ENCODE data around the gene EXD3. TPM values are rescaled to one million over a fixed set of nuclear protein-coding genes. Genes with fewer than 3 reads are reported as not detected.

EXD3 gene
- total RNA-seq, 3 donors from 2014 or later: 7.7 to 28.7 (median 20.6) TPM

DNA sequence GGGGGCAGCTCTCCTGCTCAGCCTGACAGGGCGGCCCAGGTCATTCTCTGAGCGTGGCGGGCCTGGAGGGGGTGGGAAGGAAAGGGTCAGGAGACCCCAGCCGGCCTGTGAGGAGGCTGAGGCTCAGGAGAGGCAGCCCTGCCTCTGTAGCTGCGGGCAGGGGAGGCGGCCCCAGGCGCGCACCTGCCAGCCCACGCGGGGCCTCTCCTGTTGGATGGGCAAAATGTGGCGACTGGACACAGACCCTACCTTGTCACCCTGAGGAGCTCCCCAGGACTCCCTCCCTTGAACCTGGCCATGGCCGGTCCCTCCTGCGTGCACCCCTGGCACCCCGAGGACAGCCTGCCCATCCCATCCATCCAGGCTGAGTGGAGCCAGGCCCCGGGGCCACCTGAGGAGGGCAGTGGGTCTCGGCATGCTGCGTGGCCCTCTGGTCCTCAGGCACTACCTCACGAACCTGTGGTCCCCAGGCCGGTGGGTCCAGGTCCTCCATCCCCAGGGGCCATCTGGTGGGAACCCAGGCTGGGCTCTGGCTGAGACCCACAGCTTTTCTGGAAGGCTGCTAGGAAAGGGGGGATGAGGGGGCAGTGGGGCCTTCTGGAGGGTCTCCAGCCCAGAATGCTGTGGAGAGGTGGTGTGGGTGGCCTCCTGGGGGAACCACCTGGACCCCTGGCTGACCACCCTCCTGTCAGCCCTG is 105.8 kb downstream of the EXD3 start:
- no peaks in the 10 kb centered on the region for H3K9me3 ChIP-seq
- intact Hi-C loops (cut with DNase I; ENCODE audit: low total_unique reads): no loop called here
- TF ChIP-seq POLR2A (IDR thresholded peaks at IDR 0.05): no peak
- TF ChIP-seq, protein P1, sequence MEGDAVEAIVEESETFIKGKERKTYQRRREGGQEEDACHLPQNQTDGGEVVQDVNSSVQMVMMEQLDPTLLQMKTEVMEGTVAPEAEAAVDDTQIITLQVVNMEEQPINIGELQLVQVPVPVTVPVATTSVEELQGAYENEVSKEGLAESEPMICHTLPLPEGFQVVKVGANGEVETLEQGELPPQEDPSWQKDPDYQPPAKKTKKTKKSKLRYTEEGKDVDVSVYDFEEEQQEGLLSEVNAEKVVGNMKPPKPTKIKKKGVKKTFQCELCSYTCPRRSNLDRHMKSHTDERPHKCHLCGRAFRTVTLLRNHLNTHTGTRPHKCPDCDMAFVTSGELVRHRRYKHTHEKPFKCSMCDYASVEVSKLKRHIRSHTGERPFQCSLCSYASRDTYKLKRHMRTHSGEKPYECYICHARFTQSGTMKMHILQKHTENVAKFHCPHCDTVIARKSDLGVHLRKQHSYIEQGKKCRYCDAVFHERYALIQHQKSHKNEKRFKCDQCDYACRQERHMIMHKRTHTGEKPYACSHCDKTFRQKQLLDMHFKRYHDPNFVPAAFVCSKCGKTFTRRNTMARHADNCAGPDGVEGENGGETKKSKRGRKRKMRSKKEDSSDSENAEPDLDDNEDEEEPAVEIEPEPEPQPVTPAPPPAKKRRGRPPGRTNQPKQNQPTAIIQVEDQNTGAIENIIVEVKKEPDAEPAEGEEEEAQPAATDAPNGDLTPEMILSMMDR (IDR thresholded peaks at IDR 0.05): no peak
- no peak for TF ChIP-seq POLR2AphosphoS5 (IDR thresholded peaks at IDR 0.05)
- peaks cover 0 to 7% of the 10 kb centered on the region in 2 donors for H3K4me1 ChIP-seq
- H3K36me3 ChIP-seq: no peaks in the 10 kb centered on the region
- H3K27ac ChIP-seq: peak overlapping the region in 1 of 2 donors; percentile 45
- peak in 1 of 2 donors; percentile 49 for DNase-seq (ENCODE audit: low spot score in 2 of 2)
- H3K27me3 ChIP-seq: no peaks in the 10 kb centered on the region
- no peak overlapping the region for H3K4me3 ChIP-seq

DNA sequence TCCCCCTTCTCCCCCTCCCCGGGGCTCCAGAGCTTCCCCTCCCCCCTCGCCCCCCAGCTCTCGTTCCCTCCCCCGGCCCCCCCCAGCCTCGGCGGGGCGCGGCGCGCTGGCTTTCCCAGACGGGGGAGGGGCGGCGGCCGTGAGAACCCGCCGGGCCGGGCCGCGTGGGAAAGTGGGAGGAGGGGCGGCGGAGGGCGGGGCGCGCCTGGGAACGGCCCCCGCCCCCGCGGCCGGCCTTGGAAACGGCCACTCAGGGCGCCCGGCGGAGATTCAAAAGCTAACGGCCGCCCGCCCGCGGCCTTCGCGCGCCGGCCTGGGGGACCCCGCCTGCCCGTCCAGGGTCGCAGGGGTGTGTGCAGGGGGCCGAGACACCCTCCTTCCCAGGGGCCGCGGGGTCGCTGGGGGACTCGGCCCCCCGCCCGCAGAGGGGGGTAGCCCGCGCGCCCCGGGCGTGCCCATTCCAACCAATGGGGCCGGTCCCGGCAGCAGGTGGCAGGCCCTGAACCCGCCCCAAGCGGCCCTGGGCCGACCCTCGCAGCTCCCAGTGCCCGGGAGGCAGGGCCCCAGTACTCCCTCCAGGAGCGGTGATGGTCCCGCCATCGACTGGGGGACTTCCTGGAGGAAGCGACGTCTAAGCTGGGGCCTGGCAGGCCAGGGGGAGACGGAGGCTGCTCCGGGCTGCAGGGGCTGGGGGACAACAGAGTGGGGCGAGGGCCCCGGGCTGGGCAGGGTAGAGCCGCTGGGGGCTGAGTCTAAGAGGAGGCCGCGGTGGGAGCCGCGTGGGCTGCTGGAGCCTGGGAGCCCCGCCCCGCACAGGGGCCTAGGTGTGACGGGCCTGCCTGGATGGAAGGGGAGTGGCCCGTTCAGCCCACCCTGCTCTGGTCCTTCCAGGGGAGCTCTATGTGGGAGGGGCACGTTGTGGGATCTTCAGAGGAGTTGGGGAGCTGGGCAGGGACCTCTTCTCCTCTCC is 106.7 kb downstream of the EXD3 start:
- H3K27ac ChIP-seq: peak overlapping the region in 1 of 2 donors; percentile 36
- H3K36me3 ChIP-seq: no peaks in the 10 kb centered on the region
- no peaks in the 10 kb centered on the region for H3K27me3 ChIP-seq
- DNase-seq (ENCODE audit: low spot score in 2 of 2): peak in 1 of 2 donors; percentile 55
- H3K4me1 ChIP-seq: peaks cover 0 to 7% of the 10 kb centered on the region in 2 donors
- peak overlapping the region; percentile 13 to 66 (median 30) for H3K4me3 ChIP-seq
- TF ChIP-seq POLR2AphosphoS5 (IDR thresholded peaks at IDR 0.05): no peak
- TF ChIP-seq, protein P1 (IDR thresholded peaks at IDR 0.05): no peak
- no peak for TF ChIP-seq POLR2A (IDR thresholded peaks at IDR 0.05)
- H3K9me3 ChIP-seq: no peaks in the 10 kb centered on the region
- intact Hi-C loops (cut with DNase I; ENCODE audit: low total_unique reads): no loop called here

DNA sequence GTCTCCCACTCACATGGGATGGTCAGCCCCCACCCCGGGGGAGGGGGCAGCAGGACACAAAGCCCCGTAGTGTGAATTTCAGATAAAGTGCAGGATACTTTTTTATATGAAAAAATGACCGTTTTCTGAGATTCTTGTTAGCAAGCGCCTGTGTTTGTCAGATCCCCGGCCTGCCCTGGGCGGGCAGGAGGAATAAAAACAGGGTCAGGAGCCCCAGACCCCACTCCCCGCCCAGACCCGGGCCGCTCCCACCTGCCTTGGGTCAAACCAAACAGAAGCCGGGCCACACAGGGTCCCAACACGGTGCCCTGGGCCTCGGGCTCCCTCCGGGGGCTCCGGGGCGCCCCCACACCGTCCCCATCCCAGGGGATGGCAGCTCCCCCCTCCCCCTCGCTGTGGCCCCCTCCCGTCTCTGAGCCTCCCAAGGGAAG is 107.4 kb downstream of the EXD3 start:
- intact Hi-C loops (cut with DNase I; ENCODE audit: low total_unique reads): no loop called here
- DNase-seq (ENCODE audit: low spot score in 2 of 2): peak in 1 of 2 donors; percentile 46
- no peaks in the 10 kb centered on the region for H3K9me3 ChIP-seq
- H3K36me3 ChIP-seq: no peaks in the 10 kb centered on the region
- H3K4me1 ChIP-seq: peaks cover 0 to 7% of the 10 kb centered on the region in 2 donors
- H3K27me3 ChIP-seq: no peaks in the 10 kb centered on the region
- TF ChIP-seq, protein P1 (IDR thresholded peaks at IDR 0.05): no peak
- TF ChIP-seq POLR2AphosphoS5 (IDR thresholded peaks at IDR 0.05) (no peak), POLR2A (IDR thresholded peaks at IDR 0.05) (no peak)
- peak overlapping the region in 1 of 2 donors; percentile 70 for H3K27ac ChIP-seq
- peak overlapping the region; percentile 13 to 66 (median 30) for H3K4me3 ChIP-seq

DNA sequence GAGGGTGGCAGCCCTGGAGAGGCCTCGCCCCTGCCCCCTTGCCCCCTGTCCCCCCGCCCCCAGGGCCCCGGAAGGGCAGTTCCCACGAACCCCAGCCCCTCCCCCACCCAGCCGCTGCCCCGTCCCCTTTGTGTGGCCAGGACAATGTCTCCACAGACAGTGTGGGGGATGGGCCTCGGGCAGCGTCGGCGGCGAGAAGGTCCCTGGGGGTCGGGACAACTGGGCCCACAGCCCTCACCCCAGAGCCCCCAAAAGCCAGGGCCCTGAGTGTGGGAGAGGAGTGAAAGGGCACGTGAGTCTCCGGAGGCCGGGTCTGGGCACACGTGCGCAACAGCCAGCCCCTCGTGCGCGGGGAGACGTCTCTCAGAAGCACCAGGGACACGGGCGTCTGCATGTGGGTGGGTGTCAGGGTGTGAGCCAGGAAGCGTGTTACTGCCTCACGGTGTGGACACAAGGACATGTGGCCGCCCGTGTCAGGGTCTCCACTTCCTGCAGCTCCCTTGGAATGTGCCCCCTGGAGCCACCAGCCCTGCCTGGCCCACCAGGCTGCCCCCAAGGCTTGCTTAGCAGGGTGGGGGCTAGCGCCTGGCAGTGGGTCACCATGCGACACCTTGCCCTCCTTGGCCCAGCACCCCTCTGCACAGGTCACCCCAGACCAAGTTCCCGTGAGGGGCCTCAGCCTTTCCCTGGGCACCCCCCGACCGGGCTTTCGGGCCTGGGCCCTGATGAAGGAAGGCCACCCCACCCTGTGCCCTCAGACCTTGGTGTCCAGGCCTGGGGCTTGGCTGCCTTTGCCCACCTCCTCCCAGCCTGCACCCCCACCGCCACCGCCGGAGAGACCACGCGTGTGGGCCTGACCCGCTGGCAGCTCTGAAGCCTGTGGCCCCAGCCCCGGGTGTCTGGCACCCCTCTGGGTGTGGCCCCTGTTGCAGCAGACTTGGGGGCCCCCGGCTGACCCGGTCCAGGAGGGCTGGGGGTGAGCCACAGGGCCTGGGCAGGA is 108.1 kb downstream of the EXD3 start:
- Histone ChIP-seq H3K9me3 (no peaks in the 10 kb centered on the region), H3K27ac (peak overlapping the region in 1 of 2 donors; percentile 70), H3K4me1 (peaks cover 0 to 7% of the 10 kb centered on the region in 2 donors), H3K36me3 (no peaks in the 10 kb centered on the region), H3K27me3 (no peaks in the 10 kb centered on the region), H3K4me3 (no peak overlapping the region)
- intact Hi-C loops (cut with DNase I; ENCODE audit: low total_unique reads): no loop called here
- DNase-seq (ENCODE audit: low spot score in 2 of 2): peak in 1 of 2 donors; percentile 51
- TF ChIP-seq, protein P1 (IDR thresholded peaks at IDR 0.05): no peak
- TF ChIP-seq POLR2AphosphoS5 (IDR thresholded peaks at IDR 0.05): no peak
- no peak for TF ChIP-seq POLR2A (IDR thresholded peaks at IDR 0.05)

Data from breast epithelium (tissue), 4 donors.